Testis (tissue), 2 donors: ENCODE measurements around the gene DCTN4.

ENCODE experiments used
- POLR2A ChIP-seq: fragments of 450-650 bp; IDR thresholded peaks from one replicate; pipeline ENCODE4 v1.6.1; 2017; ENCODE audit warnings: antibody characterized with exemption, mild to moderate bottlenecking, moderate library complexity
- TF ChIP-seq, protein P1 (sequence below), 3 experiments: fragments of 450-650 bp in 2 of 3; fragments of 200-600 bp in 1 of 3; sonication (generic) in 1 of 3; IDR thresholded peaks; one replicate each; pipeline ENCODE4 v1.5.1; 2016 to 2019; ENCODE audit warnings: antibody characterized with exemption in 3 of 3, mild to moderate bottlenecking in 2 of 3, moderate library complexity in 1 of 3

DNA sequence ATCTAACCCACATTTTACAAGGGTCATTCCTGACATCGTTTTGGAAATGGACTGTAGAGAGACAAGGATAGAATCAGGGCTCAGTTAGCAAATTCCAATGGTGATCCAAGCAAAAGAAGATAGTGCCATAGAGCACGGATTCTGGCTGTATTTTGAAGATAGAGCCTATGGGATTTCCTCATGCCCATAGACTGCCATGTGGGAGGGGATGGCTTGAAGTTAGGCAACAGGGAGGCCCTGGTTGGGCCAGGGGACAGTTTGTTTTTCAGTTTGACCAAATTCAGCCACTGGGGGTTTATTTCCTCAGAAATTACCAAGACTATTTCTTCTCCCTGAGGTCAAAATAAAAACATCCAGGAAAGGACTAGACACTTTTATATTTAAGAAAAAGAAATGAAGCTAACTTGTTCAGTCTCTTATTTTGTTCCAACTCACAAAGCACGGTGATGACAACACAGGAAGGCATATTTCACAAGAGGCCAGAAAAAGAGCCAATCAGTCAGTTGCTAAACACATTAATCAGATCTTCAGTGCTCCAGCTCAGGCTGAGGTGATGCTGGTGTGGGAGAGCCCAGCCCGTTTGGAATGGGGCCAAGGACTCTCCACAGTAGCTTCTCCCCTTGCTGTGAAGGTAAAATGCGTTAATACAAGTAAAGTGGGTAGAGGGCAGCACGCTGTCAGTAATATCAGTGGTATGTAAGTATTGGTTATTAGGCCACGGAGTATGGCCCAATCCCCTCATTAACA is 4.4 kb upstream of the DCTN4 start:
- TF ChIP-seq, protein P1, sequence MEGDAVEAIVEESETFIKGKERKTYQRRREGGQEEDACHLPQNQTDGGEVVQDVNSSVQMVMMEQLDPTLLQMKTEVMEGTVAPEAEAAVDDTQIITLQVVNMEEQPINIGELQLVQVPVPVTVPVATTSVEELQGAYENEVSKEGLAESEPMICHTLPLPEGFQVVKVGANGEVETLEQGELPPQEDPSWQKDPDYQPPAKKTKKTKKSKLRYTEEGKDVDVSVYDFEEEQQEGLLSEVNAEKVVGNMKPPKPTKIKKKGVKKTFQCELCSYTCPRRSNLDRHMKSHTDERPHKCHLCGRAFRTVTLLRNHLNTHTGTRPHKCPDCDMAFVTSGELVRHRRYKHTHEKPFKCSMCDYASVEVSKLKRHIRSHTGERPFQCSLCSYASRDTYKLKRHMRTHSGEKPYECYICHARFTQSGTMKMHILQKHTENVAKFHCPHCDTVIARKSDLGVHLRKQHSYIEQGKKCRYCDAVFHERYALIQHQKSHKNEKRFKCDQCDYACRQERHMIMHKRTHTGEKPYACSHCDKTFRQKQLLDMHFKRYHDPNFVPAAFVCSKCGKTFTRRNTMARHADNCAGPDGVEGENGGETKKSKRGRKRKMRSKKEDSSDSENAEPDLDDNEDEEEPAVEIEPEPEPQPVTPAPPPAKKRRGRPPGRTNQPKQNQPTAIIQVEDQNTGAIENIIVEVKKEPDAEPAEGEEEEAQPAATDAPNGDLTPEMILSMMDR (IDR thresholded peaks at IDR 0.05): no peak
- TF ChIP-seq POLR2A: no peak
